ENCODE data around the gene SULT2A1. TPM values are rescaled to one million over a fixed set of nuclear protein-coding genes. Genes with fewer than 3 reads are reported as not detected.

SULT2A1 gene
- total and polyA plus RNA-seq, 4 donors, result 0.01 to 0.15 TPM; not detected in 2

DNA sequence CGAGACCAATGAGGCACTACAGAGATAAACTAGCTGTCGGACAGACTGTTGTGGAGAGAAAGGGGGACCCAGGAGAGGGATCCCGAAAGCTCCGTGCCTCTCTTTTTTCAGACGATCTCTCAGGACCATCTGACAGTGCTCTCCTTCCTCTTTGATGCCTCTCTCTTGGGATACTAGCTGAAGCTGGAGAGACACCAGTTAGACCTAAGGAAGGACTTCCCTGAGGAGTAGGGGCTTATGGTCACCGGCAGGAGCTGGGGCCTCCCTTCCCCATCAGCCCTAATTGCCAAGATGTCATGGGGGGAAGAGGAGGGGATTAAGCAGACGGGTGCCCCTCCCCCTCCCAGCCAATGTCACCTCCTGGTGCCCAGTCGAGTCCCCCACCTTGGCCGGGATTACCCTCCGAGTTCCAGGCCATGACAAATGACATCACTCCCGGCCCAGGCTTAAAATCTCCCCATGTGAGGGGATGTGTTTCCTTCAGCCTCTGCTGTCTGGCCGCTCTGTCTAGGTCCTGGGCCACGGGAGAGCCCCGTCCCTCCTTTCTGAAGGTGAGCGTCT is 64.6 kb downstream of the SULT2A1 start, which contains the start of gene CRX:
Gene CRX, plus strand, starts transcription at position 478 of the 561 bp plus-strand sequence. CDS start 12,507 bp downstream, outside the sequence.
- Histone ChIP-seq H3K36me3 (ENCODE audit: control insufficient read depth in 4 of 4, insufficient read depth in 4 of 4, low read length in 4 of 4) (no peaks in the 10 kb centered on the region), H3K27me3 (ENCODE audit: control insufficient read depth in 3 of 3, insufficient read depth in 3 of 3, low read length in 2 of 3) (peaks cover 0 to 21% (median 5%) of the 10 kb centered on the region in 3 donors), H3K9ac (ENCODE audit: insufficient read depth in 1 of 2, low read length in 2 of 2) (no peak within 1 kb of the TSS), H3K4me3 (no peak within 1 kb of the TSS), H3K9me3 (ENCODE audit: control insufficient read depth in 4 of 4, insufficient read depth in 3 of 4, low read length in 3 of 4) (peaks cover 0 to 6% (median under 1%) of the 10 kb centered on the region in 4 donors), H3K27ac (ENCODE audit: low read depth in 1 of 2, low read length in 1 of 2) (no peak within 1 kb of the TSS), H3K4me1 (ENCODE audit: control insufficient read depth in 5 of 5, insufficient read depth in 5 of 5, low read length in 5 of 5) (no peaks in the 10 kb centered on the region)
- 39 to 44% methylated on average over 15 of the region's 15 CpGs for WGBS, 2 donors
- TF ChIP-seq, protein P1, sequence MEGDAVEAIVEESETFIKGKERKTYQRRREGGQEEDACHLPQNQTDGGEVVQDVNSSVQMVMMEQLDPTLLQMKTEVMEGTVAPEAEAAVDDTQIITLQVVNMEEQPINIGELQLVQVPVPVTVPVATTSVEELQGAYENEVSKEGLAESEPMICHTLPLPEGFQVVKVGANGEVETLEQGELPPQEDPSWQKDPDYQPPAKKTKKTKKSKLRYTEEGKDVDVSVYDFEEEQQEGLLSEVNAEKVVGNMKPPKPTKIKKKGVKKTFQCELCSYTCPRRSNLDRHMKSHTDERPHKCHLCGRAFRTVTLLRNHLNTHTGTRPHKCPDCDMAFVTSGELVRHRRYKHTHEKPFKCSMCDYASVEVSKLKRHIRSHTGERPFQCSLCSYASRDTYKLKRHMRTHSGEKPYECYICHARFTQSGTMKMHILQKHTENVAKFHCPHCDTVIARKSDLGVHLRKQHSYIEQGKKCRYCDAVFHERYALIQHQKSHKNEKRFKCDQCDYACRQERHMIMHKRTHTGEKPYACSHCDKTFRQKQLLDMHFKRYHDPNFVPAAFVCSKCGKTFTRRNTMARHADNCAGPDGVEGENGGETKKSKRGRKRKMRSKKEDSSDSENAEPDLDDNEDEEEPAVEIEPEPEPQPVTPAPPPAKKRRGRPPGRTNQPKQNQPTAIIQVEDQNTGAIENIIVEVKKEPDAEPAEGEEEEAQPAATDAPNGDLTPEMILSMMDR (IDR thresholded peaks at IDR 0.05; ENCODE audit: control extremely low read depth, extremely low read depth), result no peak
- ATAC-seq (ENCODE audit: insufficient read depth, low FRiP score) (no peak), DNase-seq (no peak)

Other genes with a start within 250 kb of the SULT2A1 start
- gene EHD2, start 172.9 kb downstream of the SULT2A1 start, total RNA-seq, result 100 to 1,000 TPM; 177 to 190 TPM
- gene EHD2, start 172.9 kb downstream of the SULT2A1 start, polyA plus RNA-seq, result 10 to 100 TPM; 68.0 to 76.5 TPM
- gene NOP53, start 140.8 kb downstream of the SULT2A1 start, total RNA-seq, result 100 to 1,000 TPM; 146 to 188 TPM
- 100 to 1,000 TPM; 198 to 498 TPM for gene NOP53, start 140.8 kb downstream of the SULT2A1 start, polyA plus RNA-seq
- 100 to 1,000 TPM; 104 to 347 TPM for gene SELENOW, start 107.6 kb downstream of the SULT2A1 start, total RNA-seq
- gene SELENOW, start 107.6 kb downstream of the SULT2A1 start, polyA plus RNA-seq, result 100 to 1,000 TPM; 345 to 532 TPM
- gene TPRX1, start 81.8 kb downstream of the SULT2A1 start, total RNA-seq, result not detected
- not detected for gene TPRX1, start 81.8 kb downstream of the SULT2A1 start, polyA plus RNA-seq
- not detected for gene CRX, start 64.4 kb downstream of the SULT2A1 start, total RNA-seq
- gene CRX, start 64.4 kb downstream of the SULT2A1 start, polyA plus RNA-seq, result under 1 TPM in 1 of 2 donors, not detected in 1; 0.02 TPM
- not detected for gene TPRX2, start 27.1 kb downstream of the SULT2A1 start, total RNA-seq
- gene TPRX2, start 27.1 kb downstream of the SULT2A1 start, polyA plus RNA-seq, result not detected
- not detected for gene BSPH1, start 105.9 kb upstream of the SULT2A1 start, total RNA-seq
- gene BSPH1, start 105.9 kb upstream of the SULT2A1 start, polyA plus RNA-seq, result not detected
- not detected for gene ELSPBP1, start 108.3 kb upstream of the SULT2A1 start, total RNA-seq
- not detected for gene ELSPBP1, start 108.3 kb upstream of the SULT2A1 start, polyA plus RNA-seq
- not detected for gene CABP5, start 157.8 kb upstream of the SULT2A1 start, total RNA-seq
- under 1 TPM; 0.07 to 0.14 TPM for gene CABP5, start 157.8 kb upstream of the SULT2A1 start, polyA plus RNA-seq
- gene PLA2G4C, start 224.5 kb upstream of the SULT2A1 start, total RNA-seq, result 10 to 100 TPM in 1 of 2 donors, 1 to 10 TPM in 1; 6.4 to 21.6 TPM
- gene PLA2G4C, start 224.5 kb upstream of the SULT2A1 start, polyA plus RNA-seq, result 10 to 100 TPM in 1 of 2 donors, 1 to 10 TPM in 1; 8.3 to 12.0 TPM

Measured in lung (tissue), 12 donors.